Stimulated activated CD4-positive, alpha-beta T cell treated with anti-CD3 and anti-CD28 coated beads, TNF-alpha, amount 100 ng/mL, for 4 hours (primary cell): ENCODE measurements around the gene CLDN22.

Experiments
- DNase-seq, 3 experiments: peaks; one replicate each; pipeline ENCODE4 v3.0.0-alpha.2; 2020; ENCODE audit warnings: low read depth in 3 of 3

CLDN22 gene

DNA sequence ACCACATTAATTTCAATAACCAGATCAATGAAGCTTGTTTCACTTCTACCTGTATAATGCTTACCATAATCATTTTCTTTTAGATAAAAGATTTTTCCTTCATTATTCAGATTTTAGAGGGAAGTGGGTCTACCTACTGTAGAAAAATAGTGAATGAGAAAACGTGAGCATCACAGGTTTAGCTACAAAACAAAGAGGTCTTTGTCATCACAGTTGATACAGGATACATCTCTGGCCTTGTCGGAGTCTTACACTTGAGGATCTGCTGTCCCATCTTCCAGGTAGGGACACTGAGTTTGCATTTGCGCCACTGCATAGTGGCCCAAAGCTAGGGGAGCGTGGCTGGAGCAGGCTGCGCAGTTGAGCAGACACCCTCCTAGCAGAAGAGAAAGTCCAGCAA lies 1.4 kb upstream of the CLDN22 start:
- no peak for DNase-seq

DNA sequence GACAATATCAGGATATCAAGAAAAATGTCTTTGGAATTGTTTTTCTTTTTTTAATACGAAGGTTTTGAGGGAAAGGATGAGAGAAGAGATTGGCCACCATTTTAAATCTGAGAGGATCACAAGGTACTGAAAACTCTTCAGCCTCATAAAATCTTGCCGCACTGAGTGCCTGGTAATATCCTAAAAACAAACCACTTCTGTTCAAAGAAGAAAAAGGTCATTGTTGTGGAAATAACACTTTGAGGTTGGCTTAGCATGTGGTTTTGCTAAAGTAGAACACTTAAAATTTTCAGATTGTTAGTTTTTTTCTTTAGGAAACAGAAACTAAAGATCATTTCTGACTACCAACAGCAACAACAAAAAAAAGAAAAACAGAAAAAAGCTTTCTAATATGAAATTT lies 1.0 kb upstream of the CLDN22 start:
- DNase-seq: no peak

DNA sequence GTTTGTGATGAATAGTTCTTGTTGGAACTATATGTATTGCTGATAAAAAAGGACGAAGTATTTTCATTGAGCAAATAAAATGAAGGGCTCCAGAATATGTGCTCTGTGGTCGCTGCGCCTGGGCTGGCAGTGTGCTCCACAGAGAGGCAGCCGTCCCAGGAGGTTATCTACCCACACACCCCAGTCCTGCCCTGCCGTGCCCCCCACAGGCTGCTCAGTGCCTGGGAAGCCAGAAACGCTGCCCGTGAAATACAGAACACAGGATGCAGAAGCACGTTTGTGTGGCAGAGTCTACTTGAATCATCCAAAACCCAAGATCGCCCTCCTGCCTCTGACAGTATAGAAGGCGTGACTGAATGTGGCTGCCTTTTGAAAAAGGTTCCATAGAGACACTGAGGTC lies 1.4 kb downstream of the CLDN22 start:
- no peak for DNase-seq

DNA sequence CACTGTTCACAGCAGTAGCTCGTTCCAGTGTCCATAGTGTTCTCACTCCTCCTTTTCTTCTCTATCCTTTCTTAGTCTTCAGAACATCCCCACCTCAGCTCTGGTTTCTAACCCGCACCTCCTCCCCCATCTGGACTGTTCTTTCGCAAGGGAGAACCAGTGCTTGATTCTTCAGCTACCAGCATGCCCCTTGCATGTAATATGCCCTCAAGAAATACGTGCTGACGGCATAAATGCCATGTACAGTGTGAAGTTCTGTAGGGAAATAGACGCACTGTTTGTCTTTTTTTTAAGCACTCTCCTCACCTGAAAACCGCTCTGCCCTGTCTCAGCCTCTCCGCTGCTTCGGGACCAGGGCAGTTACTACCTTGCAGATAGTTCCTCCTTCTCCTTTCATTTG lies 5.3 kb downstream of the CLDN22 start:
- no peak for DNase-seq

DNA sequence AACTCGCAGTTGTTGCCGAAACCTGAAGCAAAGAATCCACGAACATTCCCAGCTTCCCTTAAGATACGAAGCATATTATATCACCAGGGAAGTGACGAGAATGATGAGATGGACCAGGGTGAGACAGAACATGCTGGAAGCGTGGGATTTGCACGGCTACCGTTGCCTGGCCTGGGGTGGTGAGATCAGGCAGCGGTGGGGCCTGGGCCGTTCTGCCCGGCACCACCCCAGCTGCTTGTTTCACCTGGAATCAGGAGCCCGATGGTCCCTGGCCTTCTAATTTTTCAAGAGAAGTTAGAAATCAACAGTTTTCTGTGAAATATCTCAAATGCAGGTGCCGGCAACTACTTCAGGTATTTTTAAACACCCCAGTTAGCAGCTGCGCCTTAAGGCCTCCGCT lies 5.7 kb downstream of the CLDN22 start:
- DNase-seq: no peak

DNA sequence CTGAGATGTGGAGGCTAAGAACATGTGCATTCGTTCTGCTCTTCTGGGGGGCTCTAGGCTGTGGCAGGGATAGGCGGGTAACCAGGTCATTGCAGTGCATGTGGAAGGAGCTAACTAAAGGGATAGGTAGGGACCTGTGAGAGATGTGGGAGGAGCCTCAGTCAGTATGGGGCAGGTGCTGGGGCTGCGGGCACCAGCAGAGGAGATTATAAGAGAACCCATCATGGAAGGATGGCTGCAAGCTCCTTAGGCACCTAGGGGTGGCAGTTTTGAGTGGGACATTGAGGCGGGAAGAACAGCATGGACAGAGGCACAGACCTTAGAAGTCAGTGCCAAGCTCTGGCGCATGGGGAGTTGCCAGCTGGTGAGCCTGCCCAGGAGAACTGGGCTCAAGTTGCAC lies 7.2 kb downstream of the CLDN22 start:
- DNase-seq: no peak

DNA sequence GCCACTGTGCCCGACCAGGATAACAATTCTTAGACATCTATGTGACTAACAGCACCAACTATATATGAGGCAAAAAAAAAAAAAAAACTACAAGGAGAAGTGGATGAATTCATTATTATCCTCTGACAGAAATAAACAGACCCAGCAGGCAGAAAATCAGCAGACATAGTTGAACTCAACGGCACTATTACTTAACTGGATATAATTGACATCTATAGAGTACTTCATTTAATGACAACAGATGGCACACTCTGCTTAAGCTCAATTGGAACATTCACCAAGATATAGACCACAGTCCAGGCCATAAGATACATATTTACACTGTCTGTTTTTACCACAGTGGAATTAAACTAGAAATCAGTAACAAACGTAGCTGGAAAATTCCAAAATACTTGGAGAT lies 13.3 kb downstream of the CLDN22 start:
- no peak for DNase-seq

DNA sequence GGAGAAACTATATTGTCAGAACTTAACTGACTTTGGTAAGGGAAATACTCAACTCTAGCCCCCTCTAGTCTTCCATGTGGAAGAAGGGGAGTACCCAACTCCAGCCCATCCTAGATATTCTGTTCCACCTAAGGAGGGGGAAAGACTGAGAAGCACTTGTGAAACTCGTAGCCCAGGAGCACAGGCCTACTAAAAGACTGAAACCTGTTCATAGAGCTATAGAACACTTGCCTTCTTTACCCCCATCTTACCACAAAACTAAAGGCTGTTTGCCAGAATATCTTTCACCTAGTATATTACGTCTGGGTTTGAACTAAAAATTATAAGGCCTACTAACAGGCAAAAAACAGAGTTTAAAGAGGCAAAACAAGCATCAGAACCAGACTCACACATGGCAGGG lies 15.5 kb downstream of the CLDN22 start:
- DNase-seq: no peak

DNA sequence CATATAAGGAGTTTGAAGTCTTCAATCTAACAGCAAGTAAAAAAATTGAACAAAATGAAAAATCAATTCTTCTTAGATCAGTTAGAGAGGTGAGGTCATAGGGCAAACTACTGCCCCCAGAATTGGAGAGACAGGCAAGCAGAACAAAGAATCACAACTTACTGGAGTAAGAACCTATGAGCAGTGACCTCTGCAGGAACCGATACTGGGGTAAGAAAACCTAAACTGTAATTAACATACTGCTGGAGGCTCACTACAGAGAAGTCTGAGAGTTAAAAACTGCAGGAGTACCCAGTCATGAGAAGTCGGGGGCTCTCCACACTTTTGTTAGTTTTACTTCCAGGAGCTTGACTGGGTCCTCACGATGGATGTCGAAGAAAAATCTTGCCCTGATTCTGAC lies 16.0 kb downstream of the CLDN22 start:
- DNase-seq: no peak

DNA sequence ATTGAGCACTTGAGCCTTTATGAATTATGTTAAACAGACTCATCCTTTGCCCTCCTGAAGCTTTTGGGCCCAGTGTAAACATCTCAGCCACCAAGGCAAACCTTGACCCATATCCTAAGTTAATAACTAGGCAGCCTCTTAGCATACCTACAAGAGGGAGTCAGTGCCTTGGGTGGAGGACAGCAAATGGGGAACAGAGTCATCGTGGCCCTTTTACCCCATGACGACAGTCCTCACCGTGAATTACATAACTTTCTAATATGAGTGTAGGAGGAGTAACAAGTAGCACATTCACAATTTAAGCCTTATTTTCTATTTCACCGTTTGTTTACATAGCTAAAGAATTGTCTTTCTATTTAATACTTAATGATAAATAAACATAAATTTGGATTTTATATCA lies 16.8 kb downstream of the CLDN22 start:
- no peak for DNase-seq

DNA sequence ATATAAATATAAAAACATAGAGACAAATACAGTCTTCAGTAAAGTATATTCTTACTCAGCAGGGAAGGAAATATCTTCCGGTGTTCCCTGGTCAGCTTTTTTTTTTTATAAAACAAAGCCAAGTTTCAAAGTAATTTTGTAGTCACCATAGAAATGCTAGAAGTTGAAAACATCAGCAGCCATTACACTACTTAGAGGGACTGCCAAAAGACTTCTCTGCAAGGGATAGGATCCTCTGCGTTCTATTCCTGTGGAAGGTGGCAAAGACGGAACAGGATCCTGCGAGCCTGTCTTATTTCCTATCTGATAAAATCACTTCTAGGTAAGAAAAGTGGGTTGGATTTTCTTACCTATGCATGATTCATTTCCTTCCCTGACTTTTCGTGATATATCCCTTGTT lies 19.4 kb downstream of the CLDN22 start:
- no peak for DNase-seq

DNA sequence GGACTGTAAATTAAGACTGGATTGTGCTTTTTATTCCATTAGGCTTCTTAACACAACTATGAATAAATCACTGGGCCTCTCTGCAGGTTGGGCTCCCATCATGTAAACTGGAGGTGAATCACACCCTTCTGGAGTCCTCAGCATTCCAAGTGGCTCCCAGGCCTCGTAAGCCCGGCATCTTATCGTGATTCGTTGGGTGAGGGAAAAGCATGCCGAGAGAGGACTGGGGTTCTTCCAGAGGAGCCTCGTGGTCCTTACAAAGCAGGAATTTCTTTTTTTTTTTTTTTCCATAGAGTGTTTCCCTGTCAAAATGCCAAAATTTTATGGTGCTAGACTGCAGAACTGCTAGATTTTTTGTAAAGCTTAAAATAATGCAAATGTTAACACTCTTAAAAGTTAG lies 20.0 kb downstream of the CLDN22 start:
- no peak for DNase-seq

DNA sequence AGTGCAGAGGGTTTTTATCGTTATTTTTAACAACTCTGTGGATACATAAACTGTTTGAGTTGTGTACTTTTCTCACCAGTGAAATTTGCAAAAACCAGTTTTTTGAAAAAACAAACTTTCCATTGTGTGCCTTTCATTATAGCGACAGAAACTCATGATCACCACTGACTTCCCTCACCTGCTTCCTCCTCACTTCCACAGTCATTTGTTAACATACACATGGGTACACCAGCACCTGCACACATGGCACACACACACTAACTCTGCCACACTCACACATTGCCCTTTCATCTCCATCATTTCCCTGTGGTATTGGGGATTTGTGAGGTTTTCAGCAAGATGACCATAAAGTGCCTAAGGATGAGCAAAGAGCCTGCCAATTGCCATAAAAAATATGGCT lies 20.6 kb downstream of the CLDN22 start:
- DNase-seq: no peak

DNA sequence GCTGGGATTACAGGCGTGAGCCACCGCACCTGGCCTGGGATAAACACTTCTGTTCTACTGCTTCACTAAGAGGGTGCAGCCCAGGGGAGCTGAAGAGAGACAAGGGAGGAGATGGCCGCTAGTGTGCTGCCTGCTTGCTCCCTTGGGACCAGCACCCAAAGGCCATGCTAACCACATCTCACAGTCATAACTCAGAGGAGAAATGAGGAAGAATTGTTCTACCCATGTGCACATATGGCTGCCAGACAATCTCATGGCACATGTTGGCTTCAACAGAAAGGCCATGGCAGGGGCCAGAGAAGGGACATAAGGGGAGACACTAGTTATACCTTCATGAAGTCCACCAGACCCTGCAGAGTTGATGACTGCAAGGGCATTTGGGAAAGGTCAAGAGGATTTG lies 22.4 kb downstream of the CLDN22 start:
- DNase-seq: no peak

DNA sequence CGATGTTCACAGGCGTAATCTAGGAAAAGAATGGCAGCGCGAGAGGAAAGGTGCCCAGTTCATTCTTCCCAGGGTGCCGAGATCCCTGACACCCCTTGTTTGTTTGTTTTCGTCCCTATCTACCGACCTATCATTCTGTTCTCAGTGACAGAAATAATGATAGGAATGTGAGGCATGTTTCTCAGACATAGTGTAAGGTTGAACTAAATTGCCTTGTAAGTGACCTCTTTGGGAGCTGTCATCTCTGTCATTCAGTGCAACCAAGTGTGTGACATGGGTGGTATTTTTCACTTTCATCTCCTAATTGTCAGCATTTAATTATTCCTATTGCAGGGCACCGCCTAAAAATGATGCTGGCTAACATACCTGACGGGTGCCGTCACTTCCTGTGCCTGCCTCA lies 24.4 kb downstream of the CLDN22 start:
- DNase-seq: no peak

DNA sequence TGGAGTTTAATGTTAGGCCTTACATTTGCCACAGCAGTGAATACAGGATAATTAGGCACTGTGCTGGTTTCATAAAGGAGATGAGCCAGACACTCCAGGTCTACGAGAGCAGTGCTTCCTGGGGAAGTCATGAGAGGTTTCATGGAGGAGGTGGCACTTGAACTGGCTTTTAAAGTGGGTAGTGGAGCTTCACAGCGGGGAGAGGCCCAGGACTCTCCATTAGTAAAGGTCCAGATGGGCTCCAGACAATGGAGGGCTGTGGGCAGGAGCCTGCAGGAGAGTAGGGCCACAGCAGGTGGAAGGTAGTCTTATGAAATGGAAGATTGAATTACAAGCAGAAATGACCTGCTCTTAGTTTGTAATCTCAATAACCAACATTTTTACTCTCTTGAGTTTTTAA lies 29.0 kb downstream of the CLDN22 start:
- no peak for DNase-seq

DNA sequence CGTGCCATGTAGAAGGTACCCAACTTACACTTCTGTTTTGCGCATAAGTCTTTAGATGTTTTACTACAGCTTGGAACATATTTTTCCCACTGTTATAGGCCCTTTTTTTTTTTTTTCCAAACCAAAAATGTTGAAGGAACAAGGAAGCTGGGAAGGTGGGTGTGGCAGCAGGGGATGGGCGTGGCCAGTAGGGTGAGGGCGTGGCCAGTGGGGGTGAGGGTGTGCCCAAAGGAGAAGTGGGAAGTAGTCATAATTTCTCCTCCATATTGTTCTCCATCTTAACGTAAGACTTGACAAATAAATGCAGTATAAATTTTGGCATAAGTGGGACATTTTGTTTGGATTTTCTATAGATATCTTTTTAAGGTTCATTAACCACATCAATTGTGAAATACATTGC lies 30.4 kb downstream of the CLDN22 start:
- DNase-seq: no peak

DNA sequence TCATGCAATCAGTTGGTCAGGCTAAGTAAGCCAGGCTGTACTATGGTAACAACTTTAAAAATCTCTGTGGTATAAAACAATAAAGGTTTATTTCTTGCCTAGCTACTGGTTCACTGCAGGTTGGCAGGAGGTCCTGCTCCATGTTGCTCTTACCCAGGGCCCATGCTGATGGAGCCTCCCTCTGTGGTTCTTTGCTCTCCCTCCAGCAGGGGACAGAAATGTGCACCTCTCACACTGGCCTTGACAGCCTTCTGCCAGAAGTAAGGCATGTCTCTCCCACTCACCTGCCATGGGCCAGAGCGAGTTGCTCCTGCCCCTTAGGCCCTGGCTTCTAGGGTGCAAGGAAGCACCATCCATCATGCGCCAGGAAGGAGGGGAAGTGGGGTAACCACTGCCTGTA lies 31.1 kb downstream of the CLDN22 start:
- DNase-seq: no peak

DNA sequence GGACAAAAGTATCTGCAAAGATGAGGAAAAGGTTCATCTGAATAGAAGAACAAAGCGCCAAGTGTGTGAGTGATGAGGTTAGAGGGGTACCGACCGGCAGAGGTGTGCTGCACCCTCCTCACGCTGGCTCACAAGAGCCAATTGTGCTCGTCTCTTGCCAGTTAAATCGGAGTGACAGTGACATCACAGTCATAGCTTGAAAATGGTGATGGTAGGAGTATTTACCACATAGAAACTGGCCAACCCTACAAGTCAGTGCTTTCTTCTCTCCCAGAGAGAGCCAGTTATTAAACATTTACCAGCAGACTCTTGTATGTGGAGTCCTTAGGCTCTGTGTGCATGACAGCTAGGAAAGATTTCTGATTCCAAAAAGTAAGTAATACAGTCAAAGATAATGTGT lies 32.4 kb downstream of the CLDN22 start:
- no peak for DNase-seq

DNA sequence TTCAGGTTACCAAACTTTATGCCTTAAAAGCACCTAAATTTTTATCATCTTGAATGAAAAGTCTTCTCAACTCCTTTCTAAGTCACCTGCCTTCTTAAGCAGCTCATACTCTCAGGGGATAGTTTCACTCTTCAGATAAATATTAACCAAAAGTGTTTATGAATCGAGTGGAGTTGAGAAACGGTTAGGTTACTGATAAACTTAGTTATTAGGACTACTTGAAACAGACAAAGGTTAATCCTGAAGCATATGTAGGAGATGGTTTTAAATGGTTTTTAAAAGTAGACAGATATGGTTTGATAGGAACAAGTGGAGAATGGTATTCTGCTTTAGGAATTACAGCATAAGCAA lies 32.8 kb downstream of the CLDN22 start:
- DNase-seq: no peak

DNA sequence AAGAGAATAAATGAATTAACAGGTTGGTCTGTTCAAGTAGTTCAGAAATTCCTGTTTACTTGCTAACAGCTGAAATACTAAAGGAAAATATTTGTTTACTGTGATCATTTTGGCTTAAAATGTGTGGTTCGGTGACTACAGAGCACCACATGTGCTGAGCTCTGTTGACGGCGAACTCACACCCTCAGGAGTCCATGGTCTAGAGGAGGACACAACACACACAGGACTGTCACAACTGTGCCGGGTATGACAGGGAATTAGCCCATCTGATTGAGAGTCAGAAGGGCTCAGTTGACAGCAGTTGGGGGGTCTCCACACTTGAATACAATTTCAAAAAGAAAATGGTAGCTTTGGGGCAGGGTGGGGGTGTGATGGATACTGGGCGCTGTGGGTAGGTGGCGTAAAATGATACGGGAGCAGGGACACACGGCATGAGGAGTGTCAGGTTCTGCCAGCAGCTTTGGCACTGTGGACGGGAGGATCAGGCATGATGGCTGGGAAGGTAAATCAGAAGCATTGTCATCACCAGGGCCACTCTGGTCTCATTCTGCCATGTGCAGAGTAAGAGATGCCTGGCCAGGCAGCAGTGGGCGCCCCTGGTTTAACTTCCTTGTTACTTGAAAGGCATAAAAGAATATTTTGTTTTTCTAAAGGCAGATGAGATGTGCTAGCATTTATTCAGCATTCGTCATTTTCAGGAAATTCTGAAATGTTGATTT lies 33.3 kb downstream of the CLDN22 start:
- no peak for DNase-seq

DNA sequence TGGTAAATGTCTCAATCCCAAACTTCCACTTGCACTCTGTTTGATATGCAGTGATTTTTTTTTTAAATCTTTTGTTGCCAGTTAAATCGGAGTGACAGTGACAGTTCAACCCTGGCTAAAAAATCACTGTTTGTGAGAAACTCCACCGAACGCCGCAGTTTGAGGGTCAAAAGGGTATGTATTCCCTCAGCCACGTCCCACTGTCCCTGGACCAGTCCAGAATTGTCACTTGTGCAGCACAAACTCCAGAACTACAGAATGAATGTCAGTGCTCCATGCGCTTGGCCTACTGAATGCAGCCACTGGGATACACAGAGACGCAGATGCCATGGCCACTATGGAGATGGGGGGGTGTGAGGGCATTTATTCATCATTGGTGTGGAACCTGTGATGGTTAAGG lies 34.2 kb downstream of the CLDN22 start:
- no peak for DNase-seq

DNA sequence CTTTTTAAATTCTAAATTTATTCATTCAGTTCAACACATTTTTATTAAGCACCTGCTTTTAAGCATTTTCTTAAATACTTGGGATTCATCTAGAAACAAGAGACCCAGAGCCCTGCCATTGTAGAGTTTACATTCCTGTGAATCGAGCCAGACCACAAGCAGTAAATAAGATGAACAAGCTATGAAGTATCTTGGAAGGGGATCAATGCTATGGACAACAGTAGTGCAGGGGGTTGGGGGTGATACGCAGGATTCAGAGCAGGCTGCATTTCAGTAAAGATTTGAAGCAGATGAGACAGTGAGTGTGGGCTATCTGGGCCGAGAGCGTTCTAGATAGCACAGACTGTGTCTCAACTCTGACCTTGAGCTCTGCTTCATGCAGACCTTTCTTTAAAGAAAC lies 35.1 kb downstream of the CLDN22 start:
- no peak for DNase-seq

DNA sequence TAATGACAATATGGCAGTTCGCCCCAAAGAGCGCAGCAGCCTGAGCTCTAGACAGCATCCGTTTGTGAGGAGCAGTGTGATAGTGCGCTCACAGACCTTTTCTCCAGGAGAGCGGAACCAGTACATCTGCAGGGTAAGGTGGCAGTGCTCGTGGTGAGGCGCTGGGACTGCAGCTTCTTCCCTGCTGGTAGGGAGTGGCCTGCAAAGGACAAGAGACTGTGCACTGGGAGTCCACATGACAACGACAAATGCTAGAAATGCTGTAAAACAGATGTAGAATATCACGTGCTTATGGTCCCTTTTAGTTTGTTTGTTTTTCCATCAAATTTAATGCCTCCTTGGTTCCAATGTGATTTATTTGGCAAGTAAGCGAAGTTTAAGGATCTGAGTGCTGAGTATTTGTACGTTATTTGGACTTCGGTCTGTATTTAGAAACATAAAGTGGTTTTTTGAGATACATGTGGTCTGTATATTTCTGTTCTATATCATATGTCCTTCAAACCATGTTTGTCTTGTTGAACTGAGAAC lies 35.8 kb downstream of the CLDN22 start:
- DNase-seq: no peak
